SK-N-SH (cell line): ENCODE measurements around the gene KCTD3. TPM values are rescaled to one million over a fixed set of nuclear protein-coding genes. Genes with fewer than 3 reads are reported as not detected.

Source experiments
- CTCF ChIA-PET: fragments of 300-600, 350-600 bp; formaldehyde crosslinking; extraction: SDS; loops from one replicate; lab custom pipeline; 2021; lab: Yijun Ruan, JAX
- POLR2A ChIA-PET: fragments of 350-600 bp; sonication (Branson Sonifier 250); formaldehyde crosslinking; extraction: SDS; loops from one replicate; lab custom pipeline; 2020; ENCODE audit warnings: antibody characterized with exemption, inconsistent platforms; lab: Yijun Ruan, JAX
- DNase-seq: peaks from one replicate; pipeline ENCODE4 v3.0.0; 2012
- H2AFZ ChIP-seq: fragments of 200-600 bp; sonication (generic); 2 replicates; pipeline ENCODE4 v1.8.1; 2016; ENCODE audit warnings: antibody characterized with exemption, mild to moderate bottlenecking, low read depth
- H3F3A ChIP-seq: fragments of 200-600 bp; sonication (generic); replicated peaks from 2 replicates; pipeline ENCODE3; 2016; ENCODE audit warnings: antibody characterized with exemption, mild to moderate bottlenecking; ENCODE audit not compliant: insufficient read depth
- H3K27ac ChIP-seq, 2 experiments: fragments of 200-500 bp in 1 of 2; fragments of 200-600 bp in 1 of 2; sonication (Bioruptor generic) in 1 of 2; sonication (generic), shearing (Covaris generic) in 1 of 2; 2 replicates each; pipeline versions ENCODE4 v1.5.1 to v1.6.1; 2014 to 2016; ENCODE audit warnings: low read depth in 2 of 2, inconsistent platforms in 1 of 2, low read length in 1 of 2, mild to moderate bottlenecking in 1 of 2, mixed read lengths in 1 of 2
- H3K27me3 ChIP-seq: fragments of 200-600 bp; sonication (generic), shearing (Covaris generic); 2 replicates; pipeline ENCODE4 v1.6.1; 2016; ENCODE audit warnings: mixed run types; ENCODE audit not compliant: insufficient read depth
- H3K36me3 ChIP-seq, 2 experiments: fragments of 200-500 bp in 1 of 2; fragments of 200-600 bp in 1 of 2; sonication (Bioruptor generic) in 1 of 2; sonication (generic) in 1 of 2; replicated peaks in 1 of 2; 2 replicates each; pipeline versions ENCODE3 to v1.5.1; 2014 to 2016; ENCODE audit warnings: low read length in 1 of 2, mild to moderate bottlenecking in 1 of 2; ENCODE audit not compliant: insufficient read depth in 2 of 2, control insufficient read depth in 1 of 2
- H3K4me1 ChIP-seq, 2 experiments: fragments of 200-500 bp in 1 of 2; fragments of 200-600 bp in 1 of 2; sonication (Bioruptor generic) in 1 of 2; sonication (generic), shearing (Covaris generic) in 1 of 2; 2 replicates each; pipeline versions ENCODE4 v1.5.1 to v1.6.1; 2014 to 2016; ENCODE audit warnings: low read depth in 1 of 2, low read length in 1 of 2, mixed run types in 1 of 2; ENCODE audit not compliant: insufficient read depth in 2 of 2, control insufficient read depth in 1 of 2
- H3K4me2 ChIP-seq: fragments of 200-600 bp; sonication (generic), shearing (Covaris generic); 2 replicates; pipeline ENCODE4 v1.6.1; 2017; ENCODE audit warnings: mixed run types
- H3K4me3 ChIP-seq, 2 experiments: fragments of 200-500 bp in 1 of 2; fragments of 200-600 bp in 1 of 2; sonication (Bioruptor generic) in 1 of 2; sonication (generic), shearing (Covaris generic) in 1 of 2; 2 replicates each; pipeline versions ENCODE4 v1.5.1 to v1.8.1; 2014 to 2016; ENCODE audit warnings: low read depth in 2 of 2, inconsistent platforms in 1 of 2, low read length in 1 of 2, mild to moderate bottlenecking in 1 of 2, mixed read lengths in 1 of 2, moderate library complexity in 1 of 2
- H3K79me2 ChIP-seq: fragments of 200-600 bp; sonication (generic); 2 replicates; pipeline ENCODE4 v1.8.1; 2017; ENCODE audit warnings: mild to moderate bottlenecking; ENCODE audit not compliant: insufficient read depth
- H3K9ac ChIP-seq: fragments of 200-600 bp; sonication (generic); 2 replicates; pipeline ENCODE4 v1.6.1; 2017; ENCODE audit warnings: mixed run types
- H3K9me2 ChIP-seq: fragments of 200-600 bp; sonication (generic); 2 replicates; pipeline ENCODE4 v1.6.1; 2017; ENCODE audit warnings: mixed run types
- H3K9me3 ChIP-seq: fragments of 200-600 bp; sonication (generic); 2 replicates; pipeline ENCODE4 v1.6.1; 2017; ENCODE audit warnings: mixed run types, mild to moderate bottlenecking, moderate library complexity
- H4K20me1 ChIP-seq: fragments of 200-600 bp; sonication (generic); 2 replicates; pipeline ENCODE4 v1.6.1; 2017; ENCODE audit warnings: mild to moderate bottlenecking, mixed run types; ENCODE audit not compliant: insufficient read depth
- CHD2 ChIP-seq: fragments of 150-350 bp; IDR thresholded peaks from 2 replicates; pipeline ENCODE4 v1.6.1; 2018; ENCODE audit warnings: low read length; ENCODE audit not compliant: partially characterized antibody
- ELF1 ChIP-seq: IDR thresholded peaks from 2 replicates; pipeline ENCODE4 v1.4.0; 2012
- EP300 ChIP-seq, 2 experiments: IDR thresholded peaks; 2 replicates each; pipeline versions ENCODE4 v1.4.0 to v1.6.1; 2012; ENCODE audit warnings: borderline replicate concordance in 1 of 2, low read depth in 1 of 2, low read length in 1 of 2
- FOSL2 ChIP-seq: IDR thresholded peaks from 2 replicates; pipeline ENCODE4 v1.4.0; 2012; ENCODE audit warnings: low read depth, mild to moderate bottlenecking, moderate library complexity, borderline replicate concordance
- FOXJ3 ChIP-seq: sonication (generic); formaldehyde crosslinking; IDR thresholded peaks from 2 replicates; pipeline ENCODE4 v1.5.1; 2020; ENCODE audit warnings: mild to moderate bottlenecking, missing genetic modification reagents
- GABPA ChIP-seq: IDR thresholded peaks from 2 replicates; pipeline ENCODE4 v1.4.0; 2012; ENCODE audit warnings: low read depth, mild to moderate bottlenecking
- MXI1 ChIP-seq: IDR thresholded peaks from 2 replicates; pipeline ENCODE4 v1.6.1; 2012; ENCODE audit warnings: mild to moderate bottlenecking, low read depth, low read length, improper control_type of control experiment
- NRF1 ChIP-seq: IDR thresholded peaks from 2 replicates; pipeline ENCODE4 v1.6.1; 2012; ENCODE audit warnings: low read depth, mild to moderate bottlenecking, low read length
- POLR2AphosphoS5 ChIP-seq: IDR thresholded peaks from 2 replicates; pipeline ENCODE4 v1.6.1; 2012; ENCODE audit warnings: low read depth, low read length
- RFX5 ChIP-seq: IDR thresholded peaks from 2 replicates; pipeline ENCODE4 v1.6.1; 2012; ENCODE audit warnings: mild to moderate bottlenecking, improper control_type of control experiment, low read length
- RXRA ChIP-seq: IDR thresholded peaks from 2 replicates; pipeline ENCODE4 v1.4.0; 2012; ENCODE audit warnings: low read depth, mild to moderate bottlenecking, borderline replicate concordance
- SIN3A ChIP-seq: IDR thresholded peaks from 2 replicates; pipeline ENCODE4 v1.6.1; 2012; ENCODE audit warnings: low read depth, mild to moderate bottlenecking, low read length, moderate library complexity, borderline replicate concordance
- SMC3 ChIP-seq: IDR thresholded peaks from 2 replicates; pipeline ENCODE4 v1.6.1; 2012; ENCODE audit warnings: low read depth, low read length, improper control_type of control experiment
- TAF1 ChIP-seq: IDR thresholded peaks from 2 replicates; pipeline ENCODE4 v1.6.1; 2012; ENCODE audit warnings: low read depth, mild to moderate bottlenecking, low read length, moderate library complexity, borderline replicate concordance
- YY1 ChIP-seq: IDR thresholded peaks from 2 replicates; pipeline ENCODE4 v1.4.0; 2012; ENCODE audit warnings: low read depth, mild to moderate bottlenecking
- WGBS: methylation state at CpG from one replicate; pipeline ENCODE4 v1.1.6; 2017; ENCODE audit warnings: low lambda C conversion rate; 5-methylcytosine and 5-hydroxymethylcytosine counted together
- polyA plus RNA-seq, 3 experiments: library from polyadenylated mRNA; depleted of rRNA; stranded (reverse); fragments of >200 nt; gene quantifications; 2 replicates each; pipeline ENCODE4 v1.2.3, GENCODE V29; 2012
- TF ChIP-seq, protein P1 (sequence below): fragments of 200-600 bp; sonication (generic); IDR thresholded peaks from 2 replicates; pipeline ENCODE4 v1.6.1; 2017; ENCODE audit warnings: antibody characterized with exemption, mild to moderate bottlenecking, moderate library complexity
- TF ChIP-seq, protein P2 (sequence below): IDR thresholded peaks from 2 replicates; pipeline ENCODE4 v1.4.0; 2012; ENCODE audit warnings: low read depth
- TF ChIP-seq, protein P3 (sequence below): IDR thresholded peaks from 2 replicates; pipeline ENCODE4 v1.4.0; 2012; ENCODE audit warnings: low read depth, borderline replicate concordance
- TF ChIP-seq, protein P4 (sequence below): IDR thresholded peaks from 2 replicates; pipeline ENCODE4 v1.6.1; 2012; ENCODE audit warnings: mild to moderate bottlenecking, low read depth, low read length, moderate library complexity
- TF ChIP-seq, protein P5 (sequence below): fragments of 150-350 bp; IDR thresholded peaks from 2 replicates; pipeline ENCODE4 v1.6.1; 2017; ENCODE audit warnings: antibody characterized with exemption, low read length, low read depth, borderline replicate concordance

KCTD3 gene
- polyA plus RNA-seq, 1 of the 3 experiments (the other 2 are of a cell fraction), result 34.8 TPM

DNA sequence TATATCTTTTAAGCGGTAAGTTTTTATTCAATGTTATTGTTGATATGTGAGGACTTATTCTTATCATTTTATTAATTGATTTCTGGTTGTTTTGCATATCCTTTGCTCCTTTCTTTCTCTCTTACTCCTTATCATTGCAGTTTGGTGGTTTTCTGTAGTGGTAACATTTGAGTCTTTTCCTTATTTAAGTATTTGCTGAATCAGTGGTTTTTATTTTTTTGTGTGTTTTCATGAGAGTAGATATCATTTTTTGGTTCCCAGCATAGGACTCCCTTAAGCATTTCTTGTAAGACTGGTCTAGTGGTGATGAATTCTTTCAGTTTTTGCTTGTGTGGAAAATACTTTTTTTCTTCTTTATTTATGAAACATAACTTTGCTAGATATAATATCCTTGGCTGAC, 12.2 kb upstream of the KCTD3 start:
- ChIA-PET POLR2A (no interaction called here), CTCF (no interaction called here)
- no peak overlapping the region for H3K4me3 ChIP-seq

More for the DNA sequence above, 12.2 kb upstream of the KCTD3 start:
- 69% methylated on average over 1 of the region's 1 CpG for WGBS
- Histone ChIP-seq H4K20me1 (no peaks in the 10 kb centered on the region), H3K27me3 (no peaks in the 10 kb centered on the region), H3K36me3 (no peaks in the 10 kb centered on the region), H3F3A (no peaks in the 10 kb centered on the region), H3K9me2 (no peaks in the 10 kb centered on the region; the same call in 1 of the 2 replicates), H3K4me1 (no peaks in the 10 kb centered on the region), H3K9ac (no peak overlapping the region), H3K79me2 (no peaks in the 10 kb centered on the region), H3K4me2 (no peak overlapping the region), H2AFZ (no peak overlapping the region), H3K9me3 (no peaks in the 10 kb centered on the region; the same call in 1 of the 2 replicates), H3K27ac (no peak overlapping the region)
- TF ChIP-seq, protein P1, sequence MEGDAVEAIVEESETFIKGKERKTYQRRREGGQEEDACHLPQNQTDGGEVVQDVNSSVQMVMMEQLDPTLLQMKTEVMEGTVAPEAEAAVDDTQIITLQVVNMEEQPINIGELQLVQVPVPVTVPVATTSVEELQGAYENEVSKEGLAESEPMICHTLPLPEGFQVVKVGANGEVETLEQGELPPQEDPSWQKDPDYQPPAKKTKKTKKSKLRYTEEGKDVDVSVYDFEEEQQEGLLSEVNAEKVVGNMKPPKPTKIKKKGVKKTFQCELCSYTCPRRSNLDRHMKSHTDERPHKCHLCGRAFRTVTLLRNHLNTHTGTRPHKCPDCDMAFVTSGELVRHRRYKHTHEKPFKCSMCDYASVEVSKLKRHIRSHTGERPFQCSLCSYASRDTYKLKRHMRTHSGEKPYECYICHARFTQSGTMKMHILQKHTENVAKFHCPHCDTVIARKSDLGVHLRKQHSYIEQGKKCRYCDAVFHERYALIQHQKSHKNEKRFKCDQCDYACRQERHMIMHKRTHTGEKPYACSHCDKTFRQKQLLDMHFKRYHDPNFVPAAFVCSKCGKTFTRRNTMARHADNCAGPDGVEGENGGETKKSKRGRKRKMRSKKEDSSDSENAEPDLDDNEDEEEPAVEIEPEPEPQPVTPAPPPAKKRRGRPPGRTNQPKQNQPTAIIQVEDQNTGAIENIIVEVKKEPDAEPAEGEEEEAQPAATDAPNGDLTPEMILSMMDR, result no peak
- no peak for TF ChIP-seq YY1
- TF ChIP-seq ELF1, result no peak
- TF ChIP-seq, protein P2, sequence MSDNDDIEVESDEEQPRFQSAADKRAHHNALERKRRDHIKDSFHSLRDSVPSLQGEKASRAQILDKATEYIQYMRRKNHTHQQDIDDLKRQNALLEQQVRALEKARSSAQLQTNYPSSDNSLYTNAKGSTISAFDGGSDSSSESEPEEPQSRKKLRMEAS, result no peak
- TF ChIP-seq POLR2AphosphoS5, result no peak
- no peak for TF ChIP-seq EP300 (IDR thresholded peaks at IDR 0.05; ENCODE audit: borderline replicate concordance in 1 of 2, low read depth in 1 of 2, low read length in 1 of 2)
- no peak for TF ChIP-seq GABPA
- TF ChIP-seq, protein P3, sequence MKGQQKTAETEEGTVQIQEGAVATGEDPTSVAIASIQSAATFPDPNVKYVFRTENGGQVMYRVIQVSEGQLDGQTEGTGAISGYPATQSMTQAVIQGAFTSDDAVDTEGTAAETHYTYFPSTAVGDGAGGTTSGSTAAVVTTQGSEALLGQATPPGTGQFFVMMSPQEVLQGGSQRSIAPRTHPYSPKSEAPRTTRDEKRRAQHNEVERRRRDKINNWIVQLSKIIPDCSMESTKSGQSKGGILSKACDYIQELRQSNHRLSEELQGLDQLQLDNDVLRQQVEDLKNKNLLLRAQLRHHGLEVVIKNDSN, result no peak
- TF ChIP-seq, protein P4, sequence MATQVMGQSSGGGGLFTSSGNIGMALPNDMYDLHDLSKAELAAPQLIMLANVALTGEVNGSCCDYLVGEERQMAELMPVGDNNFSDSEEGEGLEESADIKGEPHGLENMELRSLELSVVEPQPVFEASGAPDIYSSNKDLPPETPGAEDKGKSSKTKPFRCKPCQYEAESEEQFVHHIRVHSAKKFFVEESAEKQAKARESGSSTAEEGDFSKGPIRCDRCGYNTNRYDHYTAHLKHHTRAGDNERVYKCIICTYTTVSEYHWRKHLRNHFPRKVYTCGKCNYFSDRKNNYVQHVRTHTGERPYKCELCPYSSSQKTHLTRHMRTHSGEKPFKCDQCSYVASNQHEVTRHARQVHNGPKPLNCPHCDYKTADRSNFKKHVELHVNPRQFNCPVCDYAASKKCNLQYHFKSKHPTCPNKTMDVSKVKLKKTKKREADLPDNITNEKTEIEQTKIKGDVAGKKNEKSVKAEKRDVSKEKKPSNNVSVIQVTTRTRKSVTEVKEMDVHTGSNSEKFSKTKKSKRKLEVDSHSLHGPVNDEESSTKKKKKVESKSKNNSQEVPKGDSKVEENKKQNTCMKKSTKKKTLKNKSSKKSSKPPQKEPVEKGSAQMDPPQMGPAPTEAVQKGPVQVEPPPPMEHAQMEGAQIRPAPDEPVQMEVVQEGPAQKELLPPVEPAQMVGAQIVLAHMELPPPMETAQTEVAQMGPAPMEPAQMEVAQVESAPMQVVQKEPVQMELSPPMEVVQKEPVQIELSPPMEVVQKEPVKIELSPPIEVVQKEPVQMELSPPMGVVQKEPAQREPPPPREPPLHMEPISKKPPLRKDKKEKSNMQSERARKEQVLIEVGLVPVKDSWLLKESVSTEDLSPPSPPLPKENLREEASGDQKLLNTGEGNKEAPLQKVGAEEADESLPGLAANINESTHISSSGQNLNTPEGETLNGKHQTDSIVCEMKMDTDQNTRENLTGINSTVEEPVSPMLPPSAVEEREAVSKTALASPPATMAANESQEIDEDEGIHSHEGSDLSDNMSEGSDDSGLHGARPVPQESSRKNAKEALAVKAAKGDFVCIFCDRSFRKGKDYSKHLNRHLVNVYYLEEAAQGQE, result no peak
- TF ChIP-seq FOXJ3 (CRISPR knock-in tag), result no peak
- TF ChIP-seq RFX5, result no peak
- no peak for TF ChIP-seq FOSL2
- TF ChIP-seq RXRA, result no peak
- TF ChIP-seq NRF1, result no peak
- no peak for TF ChIP-seq SIN3A
- TF ChIP-seq TAF1, result no peak
- no peak for TF ChIP-seq CHD2
- TF ChIP-seq, protein P5, sequence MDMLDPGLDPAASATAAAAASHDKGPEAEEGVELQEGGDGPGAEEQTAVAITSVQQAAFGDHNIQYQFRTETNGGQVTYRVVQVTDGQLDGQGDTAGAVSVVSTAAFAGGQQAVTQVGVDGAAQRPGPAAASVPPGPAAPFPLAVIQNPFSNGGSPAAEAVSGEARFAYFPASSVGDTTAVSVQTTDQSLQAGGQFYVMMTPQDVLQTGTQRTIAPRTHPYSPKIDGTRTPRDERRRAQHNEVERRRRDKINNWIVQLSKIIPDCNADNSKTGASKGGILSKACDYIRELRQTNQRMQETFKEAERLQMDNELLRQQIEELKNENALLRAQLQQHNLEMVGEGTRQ, result no peak
- no peak for TF ChIP-seq SMC3
- TF ChIP-seq MXI1, result no peak
- no peak for DNase-seq
